ENCODE measurements around the gene ADAMTS6. TPM values are rescaled to one million over a fixed set of nuclear protein-coding genes. Genes with fewer than 3 reads are reported as not detected.

ADAMTS6 gene
- total and polyA plus RNA-seq, 2 donors (not counting 1 experiment from before 2014, with no cell fraction given), result 3.6 to 12.3 TPM

GRCh38 chr5:65126542-65127069 lies 355.1 kb downstream of the ADAMTS6 start:
- POLR2A ChIA-PET, result no interaction called here
- 96% methylated on average over 4 of the region's 6 CpGs for WGBS (ENCODE audit: insufficient coverage)
- CTCF ChIA-PET, result no interaction called here

More at GRCh38 chr5:65126542-65127069, 355.1 kb downstream of the ADAMTS6 start:
- Mint-ChIP-seq H3K9me3 (ENCODE audit: insufficient read depth) (no peaks in the 10 kb centered on the region), H3K4me1 (no peaks in the 10 kb centered on the region), H3K27me3 (no peaks in the 10 kb centered on the region), H3K4me3 (no peak overlapping the region), H3K27ac (no peak overlapping the region)
- Histone ChIP-seq H3K27ac (ENCODE audit: low read length in 2 of 2) (no peak overlapping the region), H3K79me2 (ENCODE audit: control insufficient read depth, insufficient read depth, low read length) (no peaks in the 10 kb centered on the region), H4K20me1 (ENCODE audit: control insufficient read depth, insufficient read depth, low read length, poor library complexity, severe bottlenecking) (no peaks in the 10 kb centered on the region), H2AFZ (ENCODE audit: insufficient read depth, low read depth, low read length, poor library complexity, severe bottlenecking) (no peak overlapping the region), H3K27me3 (replicated peaks in 1 of 4; ENCODE audit: control extremely low read depth in 1 of 4, control insufficient read depth in 3 of 4, insufficient read depth in 4 of 4, low read length in 3 of 4) (no peaks in the 10 kb centered on the region), H3K9ac (ENCODE audit: low read length) (no peak overlapping the region), H3K4me2 (replicated peaks; ENCODE audit: low read depth, low read length, poor library complexity, severe bottlenecking) (no peak overlapping the region), H3K9me3 (ENCODE audit: control extremely low read depth in 1 of 3, control insufficient read depth in 2 of 3, insufficient read depth in 1 of 3, low read length in 2 of 3) (no peaks in the 10 kb centered on the region), H3K36me3 (replicated peaks in 1 of 2; ENCODE audit: control extremely low read depth in 1 of 2, control insufficient read depth in 1 of 2, extremely low read depth in 1 of 2, insufficient read depth in 2 of 2, low read length in 1 of 2) (no peaks in the 10 kb centered on the region), H3K4me1 (ENCODE audit: control insufficient read depth in 2 of 2, insufficient read depth in 2 of 2, low read length in 2 of 2) (no peaks in the 10 kb centered on the region), H3K4me3 (ENCODE audit: control extremely low read depth in 1 of 5, extremely low read depth in 1 of 5, insufficient read depth in 1 of 5, low read depth in 2 of 5, low read length in 4 of 5) (no peak overlapping the region)
- ATAC-seq (ENCODE audit: low read depth) (no peak), DNase-seq (no peak)
- intact Hi-C loops (cut with micrococcal nuclease), result no loop called here
- TF ChIP-seq CTCF (IDR thresholded peaks at IDR 0.05) (no peak), EZH2 (IDR thresholded peaks at IDR 0.05; ENCODE audit: borderline replicate concordance, insufficient read depth, low read depth, low read length, poor library complexity, severe bottlenecking) (no peak)
